DOHH2 (cell line): ENCODE results near the gene XRCC1.

Experiments
- H3F3A ChIP-seq: fragments of 200-600 bp; sonication (generic), shearing (Covaris generic); 2 replicates; pipeline ENCODE4 v1.6.0; 2016; ENCODE audit warnings: antibody characterized with exemption, mild to moderate bottlenecking; ENCODE audit not compliant: control insufficient read depth, insufficient read depth
- H3K27ac ChIP-seq: fragments of 200-600 bp; sonication (generic); 2 replicates; pipeline ENCODE4 v1.5.1; 2014; ENCODE audit warnings: low read depth, mild to moderate bottlenecking, low read length, moderate library complexity
- H3K27me3 ChIP-seq: fragments of 200-600 bp; sonication (generic); 2 replicates; pipeline ENCODE4 v1.6.1; 2014; ENCODE audit warnings: mild to moderate bottlenecking, low read length, mixed read lengths; ENCODE audit not compliant: control insufficient read depth
- H3K36me3 ChIP-seq: fragments of 200-600 bp; sonication (generic); 2 replicates; pipeline ENCODE4 v1.6.1; 2014; ENCODE audit warnings: mild to moderate bottlenecking, low read length, moderate library complexity, mixed read lengths; ENCODE audit not compliant: control insufficient read depth
- H3K4me1 ChIP-seq: fragments of 200-600 bp; sonication (generic); 2 replicates; pipeline ENCODE4 v1.6.1; 2014; ENCODE audit warnings: mild to moderate bottlenecking, low read length, mixed read lengths; ENCODE audit not compliant: control insufficient read depth
- H3K4me2 ChIP-seq: fragments of 200-600 bp; sonication (generic); 2 replicates; pipeline ENCODE4 v1.6.0; 2014; ENCODE audit warnings: mild to moderate bottlenecking, low read length, moderate library complexity
- H3K4me3 ChIP-seq: fragments of 200-600 bp; sonication (generic); 2 replicates; pipeline ENCODE4 v1.5.1; 2014; ENCODE audit warnings: mild to moderate bottlenecking, low read length, mixed read lengths
- H3K79me2 ChIP-seq: fragments of 200-600 bp; sonication (generic); 2 replicates; pipeline ENCODE4 v1.6.1; 2014; ENCODE audit warnings: mild to moderate bottlenecking, low read length, mixed read lengths; ENCODE audit not compliant: control insufficient read depth
- H3K9me2 ChIP-seq: fragments of 200-600 bp; sonication (generic); replicated peaks from 2 replicates; pipeline ENCODE4 v1.6.1; 2014; ENCODE audit warnings: mild to moderate bottlenecking, low read length, mixed read lengths; ENCODE audit not compliant: control insufficient read depth
- H3K9me3 ChIP-seq: fragments of 200-600 bp; sonication (generic); 2 replicates; pipeline ENCODE4 v1.6.1; 2014; ENCODE audit warnings: antibody characterized with exemption, low read length, mixed read lengths; ENCODE audit not compliant: control insufficient read depth, insufficient read depth
- H4K20me1 ChIP-seq: fragments of 200-600 bp; sonication (generic); 2 replicates; pipeline ENCODE4 v1.6.0; 2014; ENCODE audit warnings: low read depth, mild to moderate bottlenecking, antibody characterized with exemption, low read length, moderate library complexity; ENCODE audit not compliant: control insufficient read depth, insufficient read depth
- EZH2phosphoT487 ChIP-seq: fragments of 200-600 bp; sonication (generic); IDR thresholded peaks from 2 replicates; pipeline ENCODE4 v1.6.1; 2017; ENCODE audit warnings: borderline replicate concordance, mild to moderate bottlenecking, antibody characterized with exemption, low read length, moderate library complexity, mixed read lengths
- TF ChIP-seq, protein P1 (sequence below): fragments of 200-600 bp; sonication (generic); IDR thresholded peaks from one replicate; pipeline ENCODE4 v1.5.1; 2014; ENCODE audit warnings: antibody characterized with exemption, mild to moderate bottlenecking, low read depth, low read length; ENCODE audit not compliant: poor library complexity, severe bottlenecking

XRCC1 gene

GRCh38 chr19:43616306-43616705 lies 41.0 kb upstream of the XRCC1 start:
- H3K9me2 ChIP-seq = no peaks in the 10 kb centered on the region
- H3K4me3 ChIP-seq = no peak overlapping the region
- peaks cover 87% of the 10 kb centered on the region for H3K79me2 ChIP-seq
- H3K4me2 ChIP-seq = no peak overlapping the region
- H3K27ac ChIP-seq = no peak overlapping the region
- TF ChIP-seq, protein P1, sequence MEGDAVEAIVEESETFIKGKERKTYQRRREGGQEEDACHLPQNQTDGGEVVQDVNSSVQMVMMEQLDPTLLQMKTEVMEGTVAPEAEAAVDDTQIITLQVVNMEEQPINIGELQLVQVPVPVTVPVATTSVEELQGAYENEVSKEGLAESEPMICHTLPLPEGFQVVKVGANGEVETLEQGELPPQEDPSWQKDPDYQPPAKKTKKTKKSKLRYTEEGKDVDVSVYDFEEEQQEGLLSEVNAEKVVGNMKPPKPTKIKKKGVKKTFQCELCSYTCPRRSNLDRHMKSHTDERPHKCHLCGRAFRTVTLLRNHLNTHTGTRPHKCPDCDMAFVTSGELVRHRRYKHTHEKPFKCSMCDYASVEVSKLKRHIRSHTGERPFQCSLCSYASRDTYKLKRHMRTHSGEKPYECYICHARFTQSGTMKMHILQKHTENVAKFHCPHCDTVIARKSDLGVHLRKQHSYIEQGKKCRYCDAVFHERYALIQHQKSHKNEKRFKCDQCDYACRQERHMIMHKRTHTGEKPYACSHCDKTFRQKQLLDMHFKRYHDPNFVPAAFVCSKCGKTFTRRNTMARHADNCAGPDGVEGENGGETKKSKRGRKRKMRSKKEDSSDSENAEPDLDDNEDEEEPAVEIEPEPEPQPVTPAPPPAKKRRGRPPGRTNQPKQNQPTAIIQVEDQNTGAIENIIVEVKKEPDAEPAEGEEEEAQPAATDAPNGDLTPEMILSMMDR = no peak
- H3K4me1 ChIP-seq = peaks cover 25% of the 10 kb centered on the region
- peaks cover 41% of the 10 kb centered on the region for H3K36me3 ChIP-seq
- no peaks in the 10 kb centered on the region for H3F3A ChIP-seq
- H3K27me3 ChIP-seq = no peaks in the 10 kb centered on the region
- H3K9me3 ChIP-seq = no peaks in the 10 kb centered on the region
- no peaks in the 10 kb centered on the region for H4K20me1 ChIP-seq

DNA sequence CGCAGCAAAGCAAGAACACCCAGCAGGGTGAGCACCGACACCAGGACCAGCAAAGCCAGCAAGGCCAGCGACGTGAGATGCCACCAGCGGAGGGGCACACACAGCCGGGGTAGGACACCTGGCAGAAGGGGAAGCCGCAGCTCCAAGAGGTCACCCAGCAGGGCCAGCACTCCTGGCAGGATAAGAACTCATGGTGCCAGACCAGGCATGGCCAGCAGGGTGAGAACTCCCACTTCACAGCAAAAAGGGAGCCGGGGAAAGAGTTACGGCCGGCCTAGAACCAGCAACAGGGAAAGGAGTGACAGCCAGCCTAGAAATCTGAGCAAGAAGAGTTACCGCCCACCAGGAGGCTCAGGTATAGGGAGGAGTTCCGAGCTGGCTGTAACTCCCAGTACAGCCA lies 37.0 kb upstream of the XRCC1 start:
- Histone ChIP-seq H3F3A (no peaks in the 10 kb centered on the region), H3K27me3 (no peaks in the 10 kb centered on the region), H3K4me2 (no peak overlapping the region), H3K4me1 (no peaks in the 10 kb centered on the region), H3K9me3 (no peaks in the 10 kb centered on the region), H4K20me1 (no peaks in the 10 kb centered on the region), H3K79me2 (peaks cover 70% of the 10 kb centered on the region), H3K4me3 (no peak overlapping the region), H3K36me3 (peaks cover 36% of the 10 kb centered on the region), H3K27ac (no peak overlapping the region), H3K9me2 (no peaks in the 10 kb centered on the region)
- TF ChIP-seq EZH2phosphoT487 = no peak

GRCh38 chr19:43611788-43612187 lies 36.5 kb upstream of the XRCC1 start, which contains the start of gene SRRM5:
Gene SRRM5 (plus strand): TSS chr19:43612088. CDS start chr19:43612122, 34 bp downstream.
- no peaks in the 10 kb centered on the region for H4K20me1 ChIP-seq
- H3K9me3 ChIP-seq = no peaks in the 10 kb centered on the region
- H3K4me1 ChIP-seq = no peaks in the 10 kb centered on the region
- H3K9me2 ChIP-seq = no peaks in the 10 kb centered on the region
- no peaks in the 10 kb centered on the region for H3F3A ChIP-seq
- H3K79me2 ChIP-seq = peaks cover 64% of the 10 kb centered on the region
- TF ChIP-seq, protein P1 = no peak
- no peak for TF ChIP-seq EZH2phosphoT487
- H3K4me2 ChIP-seq = no peak within 1 kb of the TSS
- no peak within 1 kb of the TSS for H3K4me3 ChIP-seq
- peaks cover 39% of the 10 kb centered on the region for H3K36me3 ChIP-seq
- no peak within 1 kb of the TSS for H3K27ac ChIP-seq
- H3K27me3 ChIP-seq = no peaks in the 10 kb centered on the region

- H3K36me3 ChIP-seq = peaks cover 40% of the 10 kb centered on the region
- H3K4me3 ChIP-seq = no peak overlapping the region
- no peaks in the 10 kb centered on the region for H3K4me1 ChIP-seq
- H3K9me3 ChIP-seq = no peaks in the 10 kb centered on the region
- H3F3A ChIP-seq = no peaks in the 10 kb centered on the region
- peaks cover 51% of the 10 kb centered on the region for H3K79me2 ChIP-seq
- no peaks in the 10 kb centered on the region for H3K9me2 ChIP-seq
- H3K27me3 ChIP-seq = no peaks in the 10 kb centered on the region
- TF ChIP-seq EZH2phosphoT487 = no peak
- TF ChIP-seq, protein P1 = no peak
- H3K27ac ChIP-seq = no peak overlapping the region
- no peaks in the 10 kb centered on the region for H4K20me1 ChIP-seq
- no peak overlapping the region for H3K4me2 ChIP-seq
Measured at GRCh38 chr19:43610493-43610892, 35.2 kb upstream of the XRCC1 start.
